Measurements from ENCODE around the gene UBE2U.
"Not testable (repeated sequence)": the region's sequence is repeated elsewhere in the genome, so short reads cannot be mapped to it uniquely, and the experiment has no call there.

The UBE2U gene

DNA sequence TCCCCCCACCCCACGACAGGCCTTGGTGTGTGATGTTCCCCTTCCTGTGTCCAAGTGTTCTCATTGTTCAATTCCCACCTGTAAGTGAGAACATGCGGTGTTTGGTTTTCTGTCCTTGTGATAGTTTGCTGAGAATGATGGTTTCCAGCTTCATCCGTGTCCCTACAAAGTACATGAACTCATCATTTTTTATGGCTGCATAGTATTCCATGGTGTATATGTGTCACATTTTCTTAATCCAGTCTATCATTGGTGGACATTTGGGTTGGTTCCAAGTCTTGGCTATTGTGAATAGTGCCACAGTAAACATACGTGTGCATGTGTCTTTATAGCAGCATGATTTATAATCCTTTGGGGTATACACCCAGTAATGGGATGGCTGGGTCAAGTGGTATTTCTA, 36.1 kb downstream of the UBE2U start:
- not testable (repeated sequence) for DNase-seq

DNA sequence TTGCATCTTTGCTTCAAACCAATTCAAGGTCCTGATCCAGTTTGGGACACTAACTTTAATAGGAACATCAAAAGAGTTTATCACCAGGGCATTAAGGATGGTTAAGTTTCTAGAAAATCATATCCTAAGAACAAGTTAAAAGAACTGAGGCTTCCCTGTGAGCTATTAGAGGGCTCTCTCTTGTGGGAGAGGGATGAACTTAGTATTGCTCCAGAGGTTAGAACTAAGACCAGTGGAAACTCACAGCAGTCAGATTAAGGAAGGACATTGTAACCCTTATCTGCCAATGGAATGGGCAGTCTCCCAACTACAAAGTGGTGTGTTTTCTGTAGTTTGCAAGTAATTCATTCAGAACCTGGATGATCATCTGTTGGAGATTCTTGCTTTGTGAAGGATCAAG, 36.8 kb downstream of the UBE2U start:
- DNase-seq: no peak

DNA sequence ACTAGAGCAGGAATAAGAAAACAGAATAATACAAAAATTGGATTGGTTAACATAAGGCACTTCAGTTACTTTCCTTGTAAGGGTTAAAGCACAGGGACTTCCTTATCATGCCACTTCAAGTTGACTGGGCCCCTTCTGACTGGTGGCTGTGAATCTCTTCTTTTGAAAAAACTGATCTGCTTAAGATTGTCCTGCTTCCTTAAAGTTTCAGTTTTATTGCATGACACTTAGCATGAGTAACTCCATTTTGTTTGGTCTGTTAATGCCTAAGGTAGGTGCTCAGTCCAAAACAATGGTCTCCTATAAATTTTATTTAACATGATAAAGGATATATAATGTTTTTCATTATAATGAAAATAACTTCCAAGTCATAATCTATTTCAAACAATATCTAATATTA, 37.6 kb downstream of the UBE2U start:
- DNase-seq: no peak

DNA sequence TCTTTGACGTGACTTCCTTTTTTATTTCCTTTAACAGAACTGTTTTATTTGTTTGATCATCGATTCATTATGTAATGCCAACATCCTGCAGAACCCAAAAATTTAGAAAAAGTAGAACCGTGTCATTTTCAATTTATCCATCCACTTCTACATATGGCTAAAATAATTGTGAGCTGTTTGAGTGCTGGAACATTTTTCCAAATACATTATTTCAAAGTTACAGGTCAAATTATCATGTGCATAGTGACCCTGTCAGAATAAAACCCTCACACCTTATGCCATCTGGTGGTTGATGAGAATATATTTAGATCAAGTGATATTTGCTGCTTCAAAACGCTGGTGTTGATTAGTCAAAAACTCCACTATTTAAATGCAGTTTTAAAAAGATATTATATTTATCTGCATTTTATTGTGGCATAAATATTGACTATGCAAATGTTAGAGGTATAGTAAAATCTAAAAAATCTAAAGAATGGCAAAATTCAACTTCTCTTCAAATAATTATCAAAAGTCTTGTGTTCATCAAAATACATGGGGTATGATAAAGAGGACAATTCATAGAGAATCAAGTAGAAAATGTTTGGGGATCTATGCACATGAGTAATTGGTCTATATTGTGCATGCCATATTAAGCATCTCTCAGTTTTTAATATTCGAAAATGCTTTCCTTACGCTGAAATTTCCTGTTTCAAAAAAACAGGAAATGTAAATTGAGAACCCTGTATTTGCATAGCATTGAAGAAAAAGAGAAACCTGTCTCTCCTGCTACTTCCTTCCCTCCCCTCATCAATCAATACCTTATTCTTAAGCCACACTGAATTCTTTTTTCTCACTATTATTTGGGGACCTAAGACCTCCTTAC, 39.7 kb downstream of the UBE2U start:
- peak in 2 of 51 donors; percentile 1 to 14 for DNase-seq

DNA sequence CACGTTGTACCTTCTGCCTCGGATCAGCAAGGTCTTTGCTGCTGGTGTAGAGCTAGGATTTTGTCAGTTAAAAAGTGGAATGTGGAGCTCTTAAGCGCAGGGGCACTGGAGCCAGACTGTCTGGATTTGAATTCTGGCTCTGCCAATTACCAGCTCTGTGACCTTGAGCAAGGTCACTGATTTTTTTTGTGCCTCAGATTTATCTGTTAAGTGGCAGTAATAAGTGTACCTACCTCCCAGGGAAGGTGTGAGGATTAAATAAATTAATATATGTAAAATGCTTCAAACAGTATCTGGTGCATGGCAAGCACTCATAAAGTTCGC, 40.3 kb downstream of the UBE2U start:
- DNase-seq: no peak

DNA sequence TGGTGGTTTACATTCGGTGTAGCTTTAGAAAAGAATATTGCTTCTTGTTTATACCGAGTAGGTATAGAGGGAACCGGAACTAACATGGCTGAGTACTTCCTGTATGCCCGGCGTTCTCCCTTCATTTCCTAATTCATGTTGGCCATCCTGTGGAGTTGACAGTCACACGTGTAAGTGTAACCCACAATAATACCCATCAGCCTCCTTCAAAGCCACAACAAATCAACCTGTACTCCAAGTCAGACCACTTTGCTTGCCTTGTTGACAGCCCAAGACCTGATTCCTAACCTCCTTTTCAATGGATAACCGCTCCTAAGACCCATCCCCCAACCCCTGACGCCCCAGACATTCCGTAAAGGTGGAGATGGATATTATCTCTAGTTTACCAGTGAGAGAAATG, 42.1 kb downstream of the UBE2U start:
- peak in 4 of 51 donors; percentile 0 to 35 (median 10) for DNase-seq

DNA sequence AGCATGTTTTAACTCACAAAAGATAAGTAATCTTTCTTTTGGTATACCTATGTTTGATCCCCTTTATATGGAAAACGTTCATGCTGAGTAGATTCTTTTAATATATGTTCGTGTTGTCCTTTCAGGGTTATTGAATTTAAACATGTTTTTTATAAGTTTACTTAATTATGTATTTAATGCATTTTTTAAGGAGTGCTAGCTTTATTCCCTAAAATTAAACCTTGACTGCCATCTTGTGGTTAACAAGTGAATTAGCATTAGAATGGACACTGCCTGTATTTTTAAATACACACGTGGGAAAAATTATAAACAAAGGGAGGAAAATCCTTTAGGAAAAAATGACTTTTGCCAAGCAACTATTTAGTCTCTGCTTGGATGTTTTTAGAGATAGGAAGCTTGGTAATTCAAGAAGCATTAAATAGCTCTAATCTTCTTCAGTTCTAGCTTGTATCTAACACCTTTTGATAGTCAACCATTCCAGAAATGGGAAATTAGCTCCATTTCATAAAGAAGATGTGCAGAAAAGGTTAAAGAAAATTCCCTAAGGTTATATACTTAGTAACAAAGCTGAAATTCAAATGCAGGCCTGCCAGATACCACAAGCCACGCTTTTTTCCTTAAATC, 43.0 kb downstream of the UBE2U start:
- DNase-seq: no peak

DNA sequence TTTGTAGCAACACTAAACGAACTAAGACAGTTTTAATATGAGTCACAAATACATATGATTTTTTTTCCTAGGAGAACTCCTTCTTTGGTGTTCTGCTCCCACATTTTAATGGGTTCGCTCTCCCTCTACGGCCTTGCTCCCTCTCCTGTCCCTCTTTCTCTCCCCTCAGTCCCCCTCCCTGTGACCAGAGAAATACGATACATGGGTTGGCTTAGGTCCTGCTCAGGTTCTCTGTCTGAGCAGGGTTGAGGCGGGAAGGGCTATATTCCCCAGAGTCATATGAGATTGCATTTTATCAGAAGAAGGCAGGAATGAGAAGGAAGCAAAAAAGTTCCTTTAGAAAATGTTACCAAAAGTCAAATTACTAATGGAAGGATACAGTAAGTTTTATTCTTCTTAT, 44.6 kb downstream of the UBE2U start:
- DNase-seq: no peak

DNA sequence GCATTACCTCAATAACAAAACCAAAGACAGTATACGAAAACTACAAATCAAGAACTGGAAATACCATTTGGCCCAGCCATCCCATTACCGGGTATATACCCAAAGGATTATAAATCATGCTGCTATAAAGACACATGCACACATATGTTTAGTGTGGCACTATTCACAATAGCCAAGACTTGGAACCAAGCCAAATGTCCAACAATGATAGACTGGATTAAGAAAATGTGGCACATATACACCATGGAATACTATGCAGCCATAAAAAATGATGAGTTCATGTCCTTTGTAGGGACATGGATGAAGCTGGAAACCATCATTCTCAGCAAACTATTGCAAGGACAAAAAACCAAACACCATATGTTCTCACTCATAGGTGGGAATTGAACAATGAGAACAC, 47.0 kb downstream of the UBE2U start:
- DNase-seq: not testable (repeated sequence)

DNA sequence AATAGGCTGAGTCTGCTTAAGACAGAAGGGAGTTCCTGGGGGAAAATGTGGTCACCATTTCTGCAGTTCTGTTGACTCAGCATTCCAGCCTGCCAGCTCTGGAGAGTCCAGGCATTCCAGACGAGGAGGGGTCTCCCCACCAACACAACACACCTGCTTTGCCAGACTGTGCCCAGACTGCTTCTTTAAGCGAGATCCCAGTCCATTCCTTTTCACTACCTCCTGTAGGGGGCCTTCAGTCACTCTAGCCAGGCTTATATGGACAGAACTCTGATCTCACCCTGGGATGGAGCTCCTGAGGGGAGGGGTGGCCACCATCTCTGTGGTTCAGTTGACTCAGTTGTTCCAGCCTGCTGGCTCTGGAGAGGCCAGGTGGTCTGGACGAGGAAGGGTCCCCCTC, 48.5 kb downstream of the UBE2U start:
- no peak for DNase-seq

DNA sequence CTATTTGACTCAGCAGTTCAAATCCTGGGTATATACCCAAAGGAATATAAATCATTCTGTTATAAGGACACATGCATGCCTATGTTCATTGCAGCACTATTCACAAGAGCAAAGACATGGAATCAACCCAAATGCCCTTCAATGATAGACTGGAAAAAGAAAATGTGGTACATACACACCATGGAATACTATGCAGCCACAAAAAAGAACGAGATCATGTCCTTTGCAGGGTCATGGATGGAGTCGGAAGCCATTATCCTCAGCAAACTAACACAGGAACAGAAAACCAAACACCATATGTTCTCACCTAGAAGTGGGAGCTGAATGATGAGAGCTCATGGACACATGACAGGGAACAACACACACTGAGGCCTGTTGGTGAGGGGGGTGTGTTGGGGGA, 53.8 kb downstream of the UBE2U start:
- DNase-seq: not testable (repeated sequence)

DNA sequence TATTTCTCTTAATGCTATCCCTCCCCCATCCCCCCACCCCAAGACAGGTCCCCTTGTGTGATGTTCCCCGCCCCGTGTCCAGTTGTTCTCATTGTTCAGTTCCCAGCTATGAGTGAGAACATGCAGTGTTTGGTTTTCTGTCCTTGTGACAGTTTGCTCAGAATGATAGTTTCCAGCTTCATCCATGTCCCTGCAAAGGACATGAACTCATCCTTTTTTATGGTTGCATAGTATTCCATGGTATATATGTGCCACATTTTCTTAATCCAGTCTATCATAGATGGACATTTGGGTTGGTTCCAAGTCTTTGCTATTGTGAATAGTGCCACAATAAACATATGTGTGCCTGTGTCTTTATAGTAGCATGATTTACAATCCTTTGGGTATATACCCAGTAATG, 55.0 kb downstream of the UBE2U start:
- not testable (repeated sequence) for DNase-seq

DNA sequence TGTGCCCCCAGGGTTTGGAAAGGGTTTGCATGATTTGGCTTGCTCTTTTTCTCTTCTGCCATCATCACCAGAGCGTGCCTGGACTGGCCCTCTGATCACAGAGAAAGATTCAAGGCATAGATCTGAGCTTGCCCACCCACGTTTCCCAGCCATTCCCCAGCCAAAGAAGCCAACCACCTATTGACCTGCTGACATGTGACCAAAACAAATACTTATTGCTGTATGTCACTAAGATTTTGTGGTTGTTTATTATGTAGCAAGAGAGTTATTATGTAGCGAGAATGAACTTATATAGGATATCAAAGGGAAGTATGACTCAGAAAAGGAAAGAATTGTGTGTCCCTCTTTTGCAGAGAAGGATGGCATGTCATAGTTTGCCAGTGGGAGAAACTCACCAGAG, 59.9 kb downstream of the UBE2U start:
- no peak for DNase-seq

DNA sequence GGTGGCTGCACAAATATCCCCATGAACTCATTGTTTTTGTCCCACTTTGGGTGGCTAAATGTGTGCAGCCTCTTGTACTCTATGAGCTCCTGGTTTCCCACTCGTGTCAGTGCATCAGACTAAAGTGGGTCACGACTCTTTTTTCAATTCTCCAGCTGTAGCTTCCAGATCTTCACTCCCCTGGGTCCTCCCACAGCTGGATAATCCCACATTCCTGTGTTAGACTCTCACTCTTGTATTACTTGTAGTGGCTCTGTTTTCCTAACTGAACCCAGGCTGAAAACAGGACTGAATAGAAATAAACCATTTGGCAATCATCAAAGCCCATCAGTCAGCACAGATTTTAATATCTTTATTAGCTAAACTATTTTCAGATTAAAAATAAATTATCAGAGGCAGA, 60.4 kb downstream of the UBE2U start:
- DNase-seq: no peak

DNA sequence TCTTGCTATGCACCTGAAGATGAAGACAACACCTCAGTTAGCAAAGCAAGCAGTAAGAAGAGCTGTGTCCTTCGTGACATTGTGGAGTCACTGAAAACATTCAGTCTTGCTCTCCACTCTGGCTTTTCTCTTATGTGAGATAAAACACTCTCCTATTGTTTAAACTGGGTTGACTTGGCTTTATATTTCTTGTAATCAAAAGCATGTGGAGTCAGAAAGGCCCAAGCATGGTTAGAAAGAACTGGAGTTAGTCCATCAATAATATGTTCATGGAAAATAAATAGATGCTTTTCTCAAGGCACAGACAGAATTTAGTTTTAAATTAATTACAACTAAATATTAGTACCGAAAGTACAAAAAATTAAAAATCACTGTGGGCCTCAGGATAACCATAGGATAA, 61.7 kb downstream of the UBE2U start:
- no peak for DNase-seq

DNA sequence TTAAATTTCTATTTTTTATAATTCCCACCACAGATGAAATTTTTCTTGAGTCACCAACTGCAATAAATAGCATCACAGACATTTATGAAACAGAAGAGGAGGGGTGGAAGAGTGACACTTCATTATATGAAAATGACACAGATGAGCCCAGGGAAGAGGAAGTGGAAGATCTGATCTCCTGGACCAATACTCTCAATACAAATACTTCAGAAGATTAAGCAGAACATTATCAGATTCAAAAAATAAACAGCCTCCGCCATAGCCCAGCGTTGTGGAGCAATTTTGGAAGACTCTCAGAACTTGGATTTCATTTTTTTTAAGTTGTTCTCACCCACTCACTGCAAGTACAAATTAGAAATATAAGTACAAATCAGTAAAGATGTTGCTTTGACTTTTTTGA, 63.6 kb downstream of the UBE2U start:
- no peak for DNase-seq

DNA sequence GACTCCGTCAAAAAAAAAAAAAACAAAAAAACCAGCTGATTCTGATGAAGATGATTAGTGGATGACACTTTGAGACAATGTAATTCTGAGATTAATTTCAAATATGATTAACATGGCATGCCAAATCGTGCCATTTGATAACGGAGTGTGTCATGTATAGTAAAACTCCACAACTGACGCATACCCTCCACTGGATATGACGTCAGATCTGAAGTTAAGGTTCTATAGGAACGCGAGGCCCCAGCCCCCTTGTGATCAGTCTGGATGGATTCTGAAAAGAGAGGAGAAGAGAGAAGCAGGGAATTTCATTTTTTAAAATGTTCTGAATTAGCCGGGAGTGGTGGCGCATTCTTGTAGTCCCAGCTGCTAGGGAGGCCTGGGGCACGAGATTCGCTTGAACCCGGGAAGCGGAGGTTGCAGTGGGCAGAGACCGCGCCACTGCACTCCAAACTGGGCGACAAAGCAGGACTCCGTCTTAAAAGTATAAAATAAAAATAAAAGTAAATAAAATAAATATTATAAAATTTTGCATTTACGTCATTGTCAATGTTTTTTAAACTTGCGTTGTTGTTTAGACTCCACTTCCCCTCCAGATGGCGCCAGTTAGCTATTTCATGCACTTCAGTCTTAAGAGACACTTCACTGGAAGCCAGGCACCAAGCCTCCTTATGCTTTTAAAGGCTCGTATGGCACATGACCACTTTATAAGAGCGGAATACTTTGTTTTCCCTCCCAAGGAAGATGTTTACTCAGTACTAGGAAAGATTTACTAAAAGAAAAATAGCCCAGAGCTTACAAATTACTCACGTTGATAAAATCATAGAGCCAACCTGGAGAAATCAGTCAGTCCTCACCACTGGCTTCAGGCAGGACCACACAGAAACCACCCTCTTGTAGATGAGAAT, 65.5 kb downstream of the UBE2U start:
- peak in 33 of 51 donors; percentile 2 to 79 (median 43) for DNase-seq

DNA sequence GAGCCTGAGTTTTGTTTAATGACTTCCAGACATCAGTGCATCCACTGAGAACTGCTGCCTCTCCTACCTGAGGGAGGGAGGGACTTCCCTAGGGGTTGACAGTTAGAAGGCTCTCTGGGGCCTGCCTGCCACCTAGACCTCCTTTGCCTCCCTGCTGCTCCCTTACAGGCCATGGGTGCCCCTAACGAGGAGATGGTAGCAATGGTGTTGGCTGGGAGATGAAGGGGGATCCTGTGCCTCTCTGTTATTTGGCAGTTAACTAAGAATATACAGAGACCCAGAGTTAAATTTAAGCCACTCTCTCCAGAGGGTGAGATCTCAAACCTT, 66.1 kb downstream of the UBE2U start:
- DNase-seq: no peak

DNA sequence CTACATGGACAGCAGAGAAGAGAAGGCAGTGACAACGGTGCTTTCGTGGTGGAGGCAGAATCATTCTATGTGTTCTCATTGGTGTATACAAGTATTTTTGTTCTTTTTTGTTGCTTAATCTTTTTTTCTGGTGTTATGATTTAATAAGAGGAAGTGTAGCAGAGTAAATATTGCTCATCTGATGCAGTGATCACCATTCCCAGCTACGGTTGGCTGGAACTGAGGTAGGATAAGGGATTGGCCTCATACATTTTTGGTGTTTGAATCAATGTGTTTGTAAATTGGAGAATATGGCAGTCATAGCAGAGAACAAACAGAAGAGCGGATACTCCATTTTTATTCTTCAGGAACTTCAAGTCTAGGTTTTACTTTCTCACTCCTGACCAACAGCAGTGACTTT, 76.6 kb downstream of the UBE2U start:
- DNase-seq: no peak

DNA sequence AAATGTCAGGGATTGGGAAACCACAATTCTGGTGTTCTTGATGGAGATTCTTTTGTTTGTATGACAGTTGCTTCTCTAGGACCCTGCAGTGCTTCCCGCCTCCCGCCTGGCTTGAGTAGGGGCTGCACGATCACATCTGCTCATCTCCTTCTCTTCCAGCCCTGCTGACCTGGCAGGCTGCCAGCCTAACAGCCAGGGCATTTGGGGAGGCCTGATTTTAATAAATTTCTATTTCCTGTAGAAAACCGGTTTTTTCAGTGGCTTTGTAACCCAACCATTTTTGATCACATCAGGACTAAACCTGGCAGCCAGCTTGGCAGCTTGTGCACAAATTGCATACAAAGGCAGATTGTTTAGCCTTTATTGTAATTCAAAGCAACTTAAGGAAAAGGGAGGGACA, 78.9 kb downstream of the UBE2U start:
- DNase-seq: peak in 15 of 51 donors; percentile 2 to 37 (median 12)

DNA sequence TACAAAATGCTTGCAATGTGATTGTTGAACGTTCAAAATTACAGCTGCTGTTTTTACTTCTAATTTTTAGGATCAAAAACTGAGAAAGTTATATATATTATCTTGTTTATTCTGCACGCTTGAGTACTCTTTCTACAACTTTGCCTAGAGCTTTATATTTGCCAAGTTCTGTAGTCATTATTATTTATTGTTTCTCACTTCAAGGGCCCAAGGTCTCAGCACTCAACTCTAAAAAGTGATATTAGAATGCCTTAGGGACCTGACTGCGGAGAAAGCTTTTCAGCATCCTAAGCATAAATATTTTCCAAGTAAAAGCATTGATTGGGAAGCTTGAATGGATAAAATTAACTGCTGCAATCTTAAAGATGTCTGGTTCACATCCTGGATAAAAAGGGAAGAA, 83.6 kb downstream of the UBE2U start:
- no peak for DNase-seq

DNA sequence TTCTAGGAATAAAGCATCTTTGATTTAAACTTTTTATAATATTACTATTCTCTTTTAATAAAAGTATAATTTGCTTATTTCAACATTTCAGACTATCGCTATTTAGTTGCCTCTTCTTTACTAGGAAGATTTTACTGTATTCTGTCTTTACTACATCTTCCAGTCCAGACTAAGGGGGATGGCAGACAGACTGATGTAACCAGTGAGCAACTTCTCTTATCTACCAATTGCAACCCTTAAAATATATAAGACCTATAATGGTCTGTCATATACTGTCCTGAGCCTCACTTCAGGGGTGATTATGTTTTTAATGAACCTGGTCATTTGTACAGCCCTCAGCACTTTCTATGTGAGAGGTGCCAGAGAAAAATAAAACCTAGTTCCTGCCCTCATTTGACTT, 87.0 kb downstream of the UBE2U start:
- DNase-seq: no peak

DNA sequence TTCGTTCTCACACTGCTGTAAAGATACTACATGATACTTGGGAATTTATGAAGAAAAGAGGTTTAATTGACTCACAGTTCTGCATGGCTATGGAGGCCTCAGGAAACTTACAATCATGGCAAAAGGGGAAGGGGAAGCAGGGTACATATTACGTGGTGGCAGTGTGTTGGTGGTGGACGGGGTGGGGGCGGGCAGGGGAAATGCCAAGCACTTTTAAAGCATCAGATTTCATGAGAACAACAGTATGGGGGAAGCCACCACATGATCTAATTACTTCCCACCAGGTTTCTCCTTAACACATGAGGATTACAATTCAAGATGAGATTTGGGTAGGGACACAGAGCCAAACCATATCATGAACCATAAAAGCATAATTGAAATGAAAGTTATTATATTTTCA, 88.5 kb downstream of the UBE2U start:
- DNase-seq: no peak
